CD4-positive, alpha-beta T cell treated with Interleukin-21 for 1 hour (primary cell): Measurements from ENCODE around the gene MPHOSPH8.
"Not testable (repeated sequence)": the region's sequence is repeated elsewhere in the genome, so short reads cannot be mapped to it uniquely, and the experiment has no call there.

ENCODE experiments used
- DNase-seq: peaks from one replicate; pipeline ENCODE4 v3.0.0-alpha.2; 2020

MPHOSPH8 gene

GRCh38 chr13:19632915-19633478 lies 462 bp upstream of the MPHOSPH8 start:
- DNase-seq, result no peak

GRCh38 chr13:19634256-19634740 lies 839 bp downstream of the MPHOSPH8 start:
- DNase-seq, result no peak

GRCh38 chr13:19635926-19636325 lies 2.5 kb downstream of the MPHOSPH8 start:
- DNase-seq, result not testable (repeated sequence)

- no peak for DNase-seq
Measured at GRCh38 chr13:19643652-19644051, 10.2 kb downstream of the MPHOSPH8 start.

GRCh38 chr13:19645000-19645399 lies 11.5 kb downstream of the MPHOSPH8 start:
- DNase-seq, result no peak

- no peak for DNase-seq
Measured at GRCh38 chr13:19646063-19646462, 12.6 kb downstream of the MPHOSPH8 start.

GRCh38 chr13:19650742-19651141 lies 17.3 kb downstream of the MPHOSPH8 start:
- DNase-seq, result no peak

- no peak for DNase-seq
Measured at GRCh38 chr13:19657872-19658591, 24.6 kb downstream of the MPHOSPH8 start.

GRCh38 chr13:19658831-19659230 lies 25.4 kb downstream of the MPHOSPH8 start:
- DNase-seq, result no peak

GRCh38 chr13:19661126-19661525 lies 27.7 kb downstream of the MPHOSPH8 start:
- DNase-seq, result no peak

GRCh38 chr13:19661561-19661960 lies 28.1 kb downstream of the MPHOSPH8 start:
- no peak for DNase-seq

GRCh38 chr13:19663416-19663979 lies 30.0 kb downstream of the MPHOSPH8 start:
- no peak for DNase-seq

- no peak for DNase-seq
Measured at GRCh38 chr13:19664481-19665230, 31.2 kb downstream of the MPHOSPH8 start.

GRCh38 chr13:19665427-19665859 lies 32.0 kb downstream of the MPHOSPH8 start:
- DNase-seq, result no peak

GRCh38 chr13:19668778-19669177 lies 35.3 kb downstream of the MPHOSPH8 start:
- no peak for DNase-seq

GRCh38 chr13:19670147-19670546 lies 36.7 kb downstream of the MPHOSPH8 start:
- DNase-seq, result no peak

- no peak for DNase-seq
Measured at GRCh38 chr13:19672990-19673389, 39.5 kb downstream of the MPHOSPH8 start.

- no peak for DNase-seq
Measured at GRCh38 chr13:19673473-19674430, 40.3 kb downstream of the MPHOSPH8 start.

GRCh38 chr13:19674898-19675297 lies 41.4 kb downstream of the MPHOSPH8 start:
- no peak for DNase-seq

- no peak for DNase-seq
Measured at GRCh38 chr13:19676168-19676567, 42.7 kb downstream of the MPHOSPH8 start.

- DNase-seq, result no peak
Measured at GRCh38 chr13:19680751-19681150, 47.3 kb downstream of the MPHOSPH8 start.

- no peak for DNase-seq
Measured at GRCh38 chr13:19681517-19681916, 48.1 kb downstream of the MPHOSPH8 start.
